ENCODE data around the gene MAN2B1.
"Not testable (repeated sequence)": the region's sequence is repeated elsewhere in the genome, so short reads cannot be mapped to it uniquely, and the experiment has no call there.

MAN2B1 gene

GRCh38 chr19:12701596-12702282 is 35.2 kb upstream of the MAN2B1 start:
- no peak overlapping the region for H3K27ac ChIP-seq (ENCODE audit: low read length)
- H3K4me2 ChIP-seq (ENCODE audit: low read depth, low read length) = no peak overlapping the region
- H3K4me1 ChIP-seq (ENCODE audit: low read length) = no peaks in the 10 kb centered on the region
- DNase-seq = no peak
- peaks cover 14% of the 10 kb centered on the region for H3K36me3 ChIP-seq (replicated peaks; ENCODE audit: insufficient read depth, low read length)
- no peaks in the 10 kb centered on the region for H4K20me1 ChIP-seq (ENCODE audit: insufficient read depth, low read length)
- TF ChIP-seq EZH2 (optimal IDR thresholded peaks at IDR 0.05; ENCODE audit: low read depth, low read length) = no peak
- no peak for TF ChIP-seq EZH2phosphoT487 (IDR thresholded peaks at IDR 0.05; ENCODE audit: low read length)
- no peak for TF ChIP-seq CTCF (IDR thresholded peaks at IDR 0.05; ENCODE audit: low read length)
- no peaks in the 10 kb centered on the region for H3K27me3 ChIP-seq (replicated peaks; ENCODE audit: insufficient read depth, low read length)
- H3K79me2 ChIP-seq (ENCODE audit: low read length) = no peaks in the 10 kb centered on the region
- no peaks in the 10 kb centered on the region for H3K9me3 ChIP-seq (replicated peaks; ENCODE audit: insufficient read depth, low read length)
- H3K4me3 ChIP-seq (ENCODE audit: low read length) = no peak overlapping the region
- H3F3A ChIP-seq (ENCODE audit: insufficient read depth, low read length) = peaks cover 14% of the 10 kb centered on the region
- H3K9me2 ChIP-seq (replicated peaks; ENCODE audit: insufficient read depth, low read length) = no peaks in the 10 kb centered on the region
- H2AFZ ChIP-seq (ENCODE audit: low read length) = no peak overlapping the region
- H3K9ac ChIP-seq (ENCODE audit: low read length) = no peak overlapping the region

- H3K27me3 ChIP-seq (replicated peaks; ENCODE audit: insufficient read depth, low read length) = no peaks in the 10 kb centered on the region
- H3F3A ChIP-seq (ENCODE audit: insufficient read depth, low read length) = peaks cover 17% of the 10 kb centered on the region
- no peaks in the 10 kb centered on the region for H3K9me3 ChIP-seq (replicated peaks; ENCODE audit: insufficient read depth, low read length)
- H3K27ac ChIP-seq (ENCODE audit: low read length) = no peak overlapping the region
- no peak overlapping the region for H2AFZ ChIP-seq (ENCODE audit: low read length)
- H3K4me3 ChIP-seq (ENCODE audit: low read length) = no peak overlapping the region
- H3K9me2 ChIP-seq (replicated peaks; ENCODE audit: insufficient read depth, low read length) = no peaks in the 10 kb centered on the region
- peaks cover 8% of the 10 kb centered on the region; the same call in 1 of the 2 replicates for H3K4me1 ChIP-seq (ENCODE audit: low read length)
- H3K79me2 ChIP-seq (ENCODE audit: low read length) = peaks cover 7% of the 10 kb centered on the region; the same call in 1 of the 2 replicates
- TF ChIP-seq CTCF (IDR thresholded peaks at IDR 0.05; ENCODE audit: low read length) (no peak), EZH2 (optimal IDR thresholded peaks at IDR 0.05; ENCODE audit: low read depth, low read length) (no peak), EZH2phosphoT487 (IDR thresholded peaks at IDR 0.05; ENCODE audit: low read length) (no peak)
- H3K9ac ChIP-seq (ENCODE audit: low read length) = no peak overlapping the region
- DNase-seq = no peak
- H4K20me1 ChIP-seq (ENCODE audit: insufficient read depth, low read length) = no peaks in the 10 kb centered on the region
- H3K36me3 ChIP-seq (replicated peaks; ENCODE audit: insufficient read depth, low read length) = peaks cover 7% of the 10 kb centered on the region
- no peak overlapping the region for H3K4me2 ChIP-seq (ENCODE audit: low read depth, low read length)
Observed at GRCh38 chr19:12698138-12698537, 31.6 kb upstream of the MAN2B1 start.

- Histone ChIP-seq H3K4me3 (ENCODE audit: low read length) (peak overlapping the region; percentile 95), H3K9ac (ENCODE audit: low read length) (peak overlapping the region; percentile 76; the same call in 1 of the 2 replicates), H3K4me2 (ENCODE audit: low read depth, low read length) (peak overlapping the region; percentile 91), H3K27ac (ENCODE audit: low read length) (peak overlapping the region; percentile 79; the same call in 1 of the 2 replicates), H3F3A (ENCODE audit: insufficient read depth, low read length) (peaks cover 17% of the 10 kb centered on the region)
- not testable (repeated sequence) for H2AFZ ChIP-seq (ENCODE audit: low read length); H4K20me1 ChIP-seq (ENCODE audit: insufficient read depth, low read length); H3K9me3 ChIP-seq (replicated peaks; ENCODE audit: insufficient read depth, low read length); H3K36me3 ChIP-seq (replicated peaks; ENCODE audit: insufficient read depth, low read length); H3K79me2 ChIP-seq (ENCODE audit: low read length); H3K27me3 ChIP-seq (replicated peaks; ENCODE audit: insufficient read depth, low read length); DNase-seq; H3K9me2 ChIP-seq (replicated peaks; ENCODE audit: insufficient read depth, low read length); H3K4me1 ChIP-seq (ENCODE audit: low read length)
Observed at GRCh38 chr19:12697425-12697824, 30.9 kb upstream of the MAN2B1 start.

All from MM.1S (cell line).